HL-60 (cell line): ENCODE measurements around the gene DNMT3A.

Experiments
- DNase-seq, 2 experiments: peaks; one replicate each; pipeline ENCODE4 v3.0.0-alpha.2; 2010 to 2020; ENCODE audit warnings: low read depth in 1 of 2, low spot score in 1 of 2
- H3K27ac ChIP-seq: fragments of 250-450 bp; sonication (Bioruptor Pico); replicated peaks from 2 replicates; pipeline ENCODE4 v1.5.1; 2020; ENCODE audit warnings: mild to moderate bottlenecking, moderate library complexity
- H3K27me3 ChIP-seq: fragments of 250-450 bp; sonication (Bioruptor Pico); 2 replicates; pipeline ENCODE4 v1.5.1; 2021; ENCODE audit warnings: mild to moderate bottlenecking, moderate library complexity; ENCODE audit not compliant: insufficient read depth, poor library complexity, severe bottlenecking
- H3K4me3 ChIP-seq: replicated peaks from 2 replicates; pipeline ENCODE4 v1.5.1; 2011; ENCODE audit warnings: mild to moderate bottlenecking, control low read depth, low read length; ENCODE audit not compliant: insufficient read depth
- CTCF ChIP-seq: IDR thresholded peaks from one replicate; pipeline ENCODE4 v1.5.1; 2011; ENCODE audit warnings: low read length, control low read depth, inconsistent platforms; ENCODE audit not compliant: insufficient read depth
- GABPA ChIP-seq: IDR thresholded peaks from 2 replicates; pipeline ENCODE4 v1.6.1; 2012; ENCODE audit warnings: low read depth
- POLR2AphosphoS5 ChIP-seq: IDR thresholded peaks from 2 replicates; pipeline ENCODE4 v1.6.1; 2012; ENCODE audit warnings: low read depth
- SPI1 ChIP-seq: IDR thresholded peaks from 2 replicates; pipeline ENCODE4 v1.6.1; 2012; ENCODE audit warnings: low read depth, mild to moderate bottlenecking, borderline replicate concordance
- TF ChIP-seq, protein P1 (sequence below): IDR thresholded peaks from 2 replicates; pipeline ENCODE4 v1.6.1; 2012; ENCODE audit warnings: low read depth; ENCODE audit not compliant: insufficient replicate concordance

The DNMT3A gene

GRCh38 chr2:25232248-25232825, 109.4 kb downstream of the DNMT3A start:
- TF ChIP-seq, protein P1, sequence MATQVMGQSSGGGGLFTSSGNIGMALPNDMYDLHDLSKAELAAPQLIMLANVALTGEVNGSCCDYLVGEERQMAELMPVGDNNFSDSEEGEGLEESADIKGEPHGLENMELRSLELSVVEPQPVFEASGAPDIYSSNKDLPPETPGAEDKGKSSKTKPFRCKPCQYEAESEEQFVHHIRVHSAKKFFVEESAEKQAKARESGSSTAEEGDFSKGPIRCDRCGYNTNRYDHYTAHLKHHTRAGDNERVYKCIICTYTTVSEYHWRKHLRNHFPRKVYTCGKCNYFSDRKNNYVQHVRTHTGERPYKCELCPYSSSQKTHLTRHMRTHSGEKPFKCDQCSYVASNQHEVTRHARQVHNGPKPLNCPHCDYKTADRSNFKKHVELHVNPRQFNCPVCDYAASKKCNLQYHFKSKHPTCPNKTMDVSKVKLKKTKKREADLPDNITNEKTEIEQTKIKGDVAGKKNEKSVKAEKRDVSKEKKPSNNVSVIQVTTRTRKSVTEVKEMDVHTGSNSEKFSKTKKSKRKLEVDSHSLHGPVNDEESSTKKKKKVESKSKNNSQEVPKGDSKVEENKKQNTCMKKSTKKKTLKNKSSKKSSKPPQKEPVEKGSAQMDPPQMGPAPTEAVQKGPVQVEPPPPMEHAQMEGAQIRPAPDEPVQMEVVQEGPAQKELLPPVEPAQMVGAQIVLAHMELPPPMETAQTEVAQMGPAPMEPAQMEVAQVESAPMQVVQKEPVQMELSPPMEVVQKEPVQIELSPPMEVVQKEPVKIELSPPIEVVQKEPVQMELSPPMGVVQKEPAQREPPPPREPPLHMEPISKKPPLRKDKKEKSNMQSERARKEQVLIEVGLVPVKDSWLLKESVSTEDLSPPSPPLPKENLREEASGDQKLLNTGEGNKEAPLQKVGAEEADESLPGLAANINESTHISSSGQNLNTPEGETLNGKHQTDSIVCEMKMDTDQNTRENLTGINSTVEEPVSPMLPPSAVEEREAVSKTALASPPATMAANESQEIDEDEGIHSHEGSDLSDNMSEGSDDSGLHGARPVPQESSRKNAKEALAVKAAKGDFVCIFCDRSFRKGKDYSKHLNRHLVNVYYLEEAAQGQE, result no peak
- TF ChIP-seq GABPA (no peak), SPI1 (no peak), CTCF (no peak), POLR2AphosphoS5 (no peak)
- Histone ChIP-seq H3K4me3 (no peak overlapping the region), H3K27me3 (no peaks in the 10 kb centered on the region), H3K27ac (no peak overlapping the region)
- DNase-seq, result no peak

DNA sequence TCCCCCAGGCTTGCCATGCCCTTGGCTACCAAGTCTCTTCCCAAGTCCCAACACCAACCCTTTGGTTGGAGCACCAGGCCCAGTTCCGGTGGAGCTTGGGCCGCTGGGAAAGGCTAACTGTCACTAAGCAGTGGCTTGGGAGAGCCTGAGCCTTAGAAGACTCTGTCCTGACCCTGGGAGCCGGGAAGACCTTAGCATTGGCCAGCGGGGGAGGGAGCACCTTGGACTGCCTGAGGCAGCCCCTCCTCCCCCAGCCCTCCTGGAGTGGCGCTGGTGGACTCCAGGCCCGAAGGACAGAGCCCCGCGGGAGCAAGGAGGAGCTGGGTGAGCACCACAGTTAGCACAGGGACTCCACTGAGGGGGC, 110.8 kb downstream of the DNMT3A start:
- DNase-seq, result no peak
- TF ChIP-seq POLR2AphosphoS5 (no peak), CTCF (no peak), GABPA (no peak), SPI1 (no peak)
- TF ChIP-seq, protein P1, result no peak
- Histone ChIP-seq H3K27ac (no peak overlapping the region), H3K27me3 (no peaks in the 10 kb centered on the region), H3K4me3 (no peak overlapping the region)

- no peaks in the 10 kb centered on the region for H3K27me3 ChIP-seq
- DNase-seq, result no peak
- H3K4me3 ChIP-seq, result no peak overlapping the region
- H3K27ac ChIP-seq, result no peak overlapping the region
- TF ChIP-seq CTCF, result no peak
- TF ChIP-seq POLR2AphosphoS5, result no peak
- TF ChIP-seq, protein P1, result no peak
- TF ChIP-seq SPI1, result no peak
- no peak for TF ChIP-seq GABPA
Observed at GRCh38 chr2:25230198-25230947, 111.4 kb downstream of the DNMT3A start.
